Mammary epithelial cell (primary cell): ENCODE data around the gene RGS6.

Source experiments
- EZH2 ChIP-seq: IDR thresholded peaks from 2 replicates; pipeline ENCODE4 v1.6.1; 2012; ENCODE audit warnings: low read length, inconsistent platforms, borderline replicate concordance
- TF ChIP-seq, protein P1 (sequence below), 2 donors: IDR thresholded peaks in 1 of 2; conservative IDR thresholded peaks in 1 of 2; 2 replicates each; pipeline ENCODE4 v1.5.1; 2011 to 2012; ENCODE audit warnings: inconsistent platforms in 2 of 2, low read length in 2 of 2, mild to moderate bottlenecking in 2 of 2, control low read depth in 1 of 2, low read depth in 1 of 2; ENCODE audit not compliant: insufficient read depth in 1 of 2; ENCODE audit errors: extremely low read depth in 1 of 2

DNA sequence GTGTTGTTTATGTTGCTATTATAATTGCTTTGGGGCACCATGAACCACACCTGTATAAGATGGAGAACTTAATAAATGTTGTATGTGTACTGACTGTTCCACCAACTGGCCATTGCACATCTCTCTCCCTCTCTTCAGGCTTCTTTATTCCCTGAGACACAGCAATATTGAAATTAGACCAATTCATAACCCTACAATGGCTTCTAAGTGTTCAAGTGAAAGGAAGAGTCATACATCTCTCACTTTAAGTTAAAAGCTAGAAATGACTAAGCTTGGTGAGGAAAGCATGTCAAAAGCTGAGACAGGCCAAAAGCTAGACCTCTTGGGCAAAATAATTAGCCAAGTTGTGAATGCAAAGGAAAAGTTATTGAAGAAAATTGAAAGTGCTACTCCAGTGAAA lies 373.3 kb downstream of the RGS6 start:
- no peak for TF ChIP-seq EZH2
- TF ChIP-seq, protein P1, sequence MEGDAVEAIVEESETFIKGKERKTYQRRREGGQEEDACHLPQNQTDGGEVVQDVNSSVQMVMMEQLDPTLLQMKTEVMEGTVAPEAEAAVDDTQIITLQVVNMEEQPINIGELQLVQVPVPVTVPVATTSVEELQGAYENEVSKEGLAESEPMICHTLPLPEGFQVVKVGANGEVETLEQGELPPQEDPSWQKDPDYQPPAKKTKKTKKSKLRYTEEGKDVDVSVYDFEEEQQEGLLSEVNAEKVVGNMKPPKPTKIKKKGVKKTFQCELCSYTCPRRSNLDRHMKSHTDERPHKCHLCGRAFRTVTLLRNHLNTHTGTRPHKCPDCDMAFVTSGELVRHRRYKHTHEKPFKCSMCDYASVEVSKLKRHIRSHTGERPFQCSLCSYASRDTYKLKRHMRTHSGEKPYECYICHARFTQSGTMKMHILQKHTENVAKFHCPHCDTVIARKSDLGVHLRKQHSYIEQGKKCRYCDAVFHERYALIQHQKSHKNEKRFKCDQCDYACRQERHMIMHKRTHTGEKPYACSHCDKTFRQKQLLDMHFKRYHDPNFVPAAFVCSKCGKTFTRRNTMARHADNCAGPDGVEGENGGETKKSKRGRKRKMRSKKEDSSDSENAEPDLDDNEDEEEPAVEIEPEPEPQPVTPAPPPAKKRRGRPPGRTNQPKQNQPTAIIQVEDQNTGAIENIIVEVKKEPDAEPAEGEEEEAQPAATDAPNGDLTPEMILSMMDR (conservative IDR thresholded peaks at IDR 0.05 in 1 of 2, IDR thresholded peaks at IDR 0.05 in 1 of 2; ENCODE audit: extremely low read depth in 1 of 2, insufficient read depth in 1 of 2, low read depth in 1 of 2, low read length in 2 of 2): no peak
